HG03175 (cell line): ENCODE results near the gene KRT6A.
"Not testable (repeated sequence)": the region's sequence is repeated elsewhere in the genome, so short reads cannot be mapped to it uniquely, and the experiment has no call there.

Experiments used
- ATAC-seq: cut with Tn5 transposase; IDR thresholded peaks from one replicate; pipeline ENCODE4 v1.9.1; 2021; ENCODE audit warnings: mild to moderate bottlenecking, moderate library complexity; ENCODE audit not compliant: unreplicated experiment

The KRT6A gene

GRCh38 chr12:52506858-52507715, 14.0 kb upstream of the KRT6A start:
- no peak for ATAC-seq

GRCh38 chr12:52502877-52503276, 9.8 kb upstream of the KRT6A start:
- ATAC-seq: no peak

- ATAC-seq: no peak
Observed at GRCh38 chr12:52501490-52501889, 8.4 kb upstream of the KRT6A start.

- ATAC-seq: not testable (repeated sequence)
Observed at GRCh38 chr12:52500574-52500973, 7.5 kb upstream of the KRT6A start.

GRCh38 chr12:52499806-52500560, 6.9 kb upstream of the KRT6A start:
- ATAC-seq: no peak

- ATAC-seq: no peak
Observed at GRCh38 chr12:52498946-52499345, 5.9 kb upstream of the KRT6A start.

- no peak for ATAC-seq
Observed at GRCh38 chr12:52497975-52498374, 4.9 kb upstream of the KRT6A start.

GRCh38 chr12:52496590-52497071, 3.6 kb upstream of the KRT6A start:
- ATAC-seq: no peak

GRCh38 chr12:52496054-52496453, 3.0 kb upstream of the KRT6A start:
- ATAC-seq: no peak

- ATAC-seq: no peak
Observed at GRCh38 chr12:52495389-52495788, 2.3 kb upstream of the KRT6A start.

- ATAC-seq: no peak
Observed at GRCh38 chr12:52494518-52494917, 1.5 kb upstream of the KRT6A start.

- no peak for ATAC-seq
Observed at GRCh38 chr12:52494100-52494499, 1.0 kb upstream of the KRT6A start.

GRCh38 chr12:52492405-52492804, 652 bp downstream of the KRT6A start:
- ATAC-seq: not testable (repeated sequence)

- not testable (repeated sequence) for ATAC-seq
Observed at GRCh38 chr12:52491495-52491894, 1.6 kb downstream of the KRT6A start.

- no peak for ATAC-seq
Observed at GRCh38 chr12:52488736-52489135, 4.3 kb downstream of the KRT6A start.

- not testable (repeated sequence) for ATAC-seq
Observed at GRCh38 chr12:52487744-52488443, 5.2 kb downstream of the KRT6A start.

- no peak for ATAC-seq
Observed at GRCh38 chr12:52487211-52487610, 5.8 kb downstream of the KRT6A start.

GRCh38 chr12:52486166-52487105, 6.6 kb downstream of the KRT6A start:
- ATAC-seq: no peak

- no peak for ATAC-seq
Observed at GRCh38 chr12:52480073-52480472, 13.0 kb downstream of the KRT6A start.

- ATAC-seq: no peak
Observed at GRCh38 chr12:52477651-52478050, 15.4 kb downstream of the KRT6A start.
